ENCODE measurements around the gene RSL1D1.

DNA sequence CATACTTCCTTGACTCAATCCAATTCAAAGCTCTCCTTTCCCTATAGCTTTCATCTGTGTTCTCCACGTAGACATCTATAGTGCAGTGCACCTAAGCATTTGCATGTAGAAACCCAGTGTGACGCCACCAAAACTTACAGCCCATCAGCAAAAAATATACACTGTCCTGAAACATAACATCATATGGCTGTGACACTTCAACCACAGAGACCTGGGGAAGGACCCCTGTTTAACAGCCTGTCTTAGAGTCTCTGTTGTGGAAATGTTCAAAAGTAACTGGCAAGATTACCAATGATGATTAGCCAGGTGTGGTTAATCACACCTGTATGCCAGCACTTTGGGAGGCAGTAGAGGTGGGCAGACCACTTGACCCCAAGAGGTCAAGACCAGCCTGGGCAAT is 42.2 kb upstream of the RSL1D1 start:
- TF ChIP-seq, protein P1, sequence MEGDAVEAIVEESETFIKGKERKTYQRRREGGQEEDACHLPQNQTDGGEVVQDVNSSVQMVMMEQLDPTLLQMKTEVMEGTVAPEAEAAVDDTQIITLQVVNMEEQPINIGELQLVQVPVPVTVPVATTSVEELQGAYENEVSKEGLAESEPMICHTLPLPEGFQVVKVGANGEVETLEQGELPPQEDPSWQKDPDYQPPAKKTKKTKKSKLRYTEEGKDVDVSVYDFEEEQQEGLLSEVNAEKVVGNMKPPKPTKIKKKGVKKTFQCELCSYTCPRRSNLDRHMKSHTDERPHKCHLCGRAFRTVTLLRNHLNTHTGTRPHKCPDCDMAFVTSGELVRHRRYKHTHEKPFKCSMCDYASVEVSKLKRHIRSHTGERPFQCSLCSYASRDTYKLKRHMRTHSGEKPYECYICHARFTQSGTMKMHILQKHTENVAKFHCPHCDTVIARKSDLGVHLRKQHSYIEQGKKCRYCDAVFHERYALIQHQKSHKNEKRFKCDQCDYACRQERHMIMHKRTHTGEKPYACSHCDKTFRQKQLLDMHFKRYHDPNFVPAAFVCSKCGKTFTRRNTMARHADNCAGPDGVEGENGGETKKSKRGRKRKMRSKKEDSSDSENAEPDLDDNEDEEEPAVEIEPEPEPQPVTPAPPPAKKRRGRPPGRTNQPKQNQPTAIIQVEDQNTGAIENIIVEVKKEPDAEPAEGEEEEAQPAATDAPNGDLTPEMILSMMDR (IDR thresholded peaks at IDR 0.05 in 4 of 5, conservative IDR thresholded peaks at IDR 0.05 in 1 of 5): no peak
- no peak for TF ChIP-seq POLR2A (IDR thresholded peaks at IDR 0.05)
